ENCODE results near the gene LIPE.
"Not testable (repeated sequence)": the region's sequence is repeated elsewhere in the genome, so short reads cannot be mapped to it uniquely, and the experiment has no call there.

The LIPE gene

GRCh38 chr19:42427313-42427712 lies at the start of gene LIPE:
Gene LIPE (minus strand): TSS chr19:42427388. CDS start chr19:42427149, 239 bp downstream.
- DNase-seq (ENCODE audit: insufficient read length, low spot score): no peak
- FAIRE-seq: no peak

- FAIRE-seq: no peak
- no peak for DNase-seq (ENCODE audit: insufficient read length, low spot score)
These were observed 48.2 kb upstream of the LIPE start for GRCh38 chr19:42475366-42475765.

- FAIRE-seq: no peak
- no peak for DNase-seq (ENCODE audit: insufficient read length, low spot score)
These were observed 47.6 kb upstream of the LIPE start for GRCh38 chr19:42474743-42475142.

- FAIRE-seq: no peak
- DNase-seq (ENCODE audit: insufficient read length, low spot score): no peak
These were observed 46.5 kb upstream of the LIPE start for GRCh38 chr19:42473686-42474085.

- no peak for DNase-seq (ENCODE audit: insufficient read length, low spot score)
- FAIRE-seq: no peak
These were observed 45.4 kb upstream of the LIPE start for GRCh38 chr19:42472402-42473147.

GRCh38 chr19:42471554-42472249 lies 44.5 kb upstream of the LIPE start:
- FAIRE-seq (no peak), DNase-seq (ENCODE audit: insufficient read length, low spot score) (no peak)

GRCh38 chr19:42469311-42470235 lies 42.4 kb upstream of the LIPE start:
- peak; percentile 82 for FAIRE-seq
- DNase-seq (ENCODE audit: insufficient read length, low spot score): no peak

- FAIRE-seq: peak; percentile 73
- peak; percentile 74 for DNase-seq (ENCODE audit: insufficient read length, low spot score)
These were observed 41.1 kb upstream of the LIPE start for GRCh38 chr19:42468273-42468796.

- DNase-seq (ENCODE audit: insufficient read length, low spot score): no peak
- FAIRE-seq: no peak
These were observed 40.1 kb upstream of the LIPE start for GRCh38 chr19:42467183-42467760.

GRCh38 chr19:42466521-42467182 lies 39.5 kb upstream of the LIPE start:
- DNase-seq (ENCODE audit: insufficient read length, low spot score): no peak
- no peak for FAIRE-seq

GRCh38 chr19:42465827-42466280 lies 38.7 kb upstream of the LIPE start:
- no peak for DNase-seq (ENCODE audit: insufficient read length, low spot score)
- no peak for FAIRE-seq

GRCh38 chr19:42461700-42462324 lies 34.6 kb upstream of the LIPE start:
- FAIRE-seq (no peak), DNase-seq (ENCODE audit: insufficient read length, low spot score) (no peak)

- not testable (repeated sequence) for DNase-seq (ENCODE audit: insufficient read length, low spot score); FAIRE-seq
These were observed 34.0 kb upstream of the LIPE start for GRCh38 chr19:42461231-42461630.

GRCh38 chr19:42459926-42460325 lies 32.7 kb upstream of the LIPE start:
- FAIRE-seq: no peak
- no peak for DNase-seq (ENCODE audit: insufficient read length, low spot score)

- DNase-seq (ENCODE audit: insufficient read length, low spot score) (no peak), FAIRE-seq (peak; percentile 20)
These were observed 28.5 kb upstream of the LIPE start for GRCh38 chr19:42455621-42456081.

GRCh38 chr19:42455086-42455485 lies 27.9 kb upstream of the LIPE start:
- DNase-seq (ENCODE audit: insufficient read length, low spot score) (no peak), FAIRE-seq (no peak)

GRCh38 chr19:42452590-42452989 lies 25.4 kb upstream of the LIPE start:
- no peak for FAIRE-seq
- DNase-seq (ENCODE audit: insufficient read length, low spot score): no peak

GRCh38 chr19:42450314-42450934 lies 23.2 kb upstream of the LIPE start:
- DNase-seq (ENCODE audit: insufficient read length, low spot score) (peak; percentile 84), FAIRE-seq (peak; percentile 82)

- FAIRE-seq: not testable (repeated sequence)
These were observed 21.1 kb upstream of the LIPE start for GRCh38 chr19:42448306-42448705.

More at GRCh38 chr19:42448306-42448705, 21.1 kb upstream of the LIPE start:
- DNase-seq (ENCODE audit: insufficient read length, low spot score): not testable (repeated sequence)
